Measurements from ENCODE around the gene NCOR1.
"Not testable (repeated sequence)": the region's sequence is repeated elsewhere in the genome, so short reads cannot be mapped to it uniquely, and the experiment has no call there.

NCOR1 gene

DNA sequence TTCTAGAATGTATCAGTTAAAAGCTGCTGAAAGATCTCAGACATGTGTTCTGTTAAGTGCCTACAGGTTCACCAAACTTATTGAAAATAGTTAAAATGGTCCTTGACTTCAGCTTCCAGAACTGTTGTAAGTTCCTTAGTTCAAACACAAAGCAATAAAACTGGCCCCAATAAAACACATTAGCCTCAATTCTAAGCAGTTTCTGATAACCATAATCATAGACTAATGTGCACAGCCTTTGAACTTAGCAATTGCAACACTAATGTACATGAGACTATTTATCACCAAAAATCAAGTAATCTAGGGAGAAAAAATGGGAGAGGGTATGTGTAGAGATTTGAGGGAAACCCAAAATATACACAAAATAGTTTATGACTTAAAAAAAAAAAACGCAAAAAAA lies 17.1 kb upstream of the NCOR1 start:
- TF ChIP-seq CTCF (IDR thresholded peaks at IDR 0.05), result no peak
- Histone ChIP-seq H3K4me1 (ENCODE audit: control insufficient read depth in 1 of 2, insufficient read depth in 1 of 2, low read depth in 1 of 2, low read length in 1 of 2) (no peaks in the 10 kb centered on the region), H3K9me3 (no peaks in the 10 kb centered on the region), H3K27me3 (no peaks in the 10 kb centered on the region), H3K36me3 (no peaks in the 10 kb centered on the region), H3K27ac (no peak overlapping the region), H3K4me3 (ENCODE audit: low read depth in 1 of 2, low read length in 1 of 2) (no peak overlapping the region)

DNA sequence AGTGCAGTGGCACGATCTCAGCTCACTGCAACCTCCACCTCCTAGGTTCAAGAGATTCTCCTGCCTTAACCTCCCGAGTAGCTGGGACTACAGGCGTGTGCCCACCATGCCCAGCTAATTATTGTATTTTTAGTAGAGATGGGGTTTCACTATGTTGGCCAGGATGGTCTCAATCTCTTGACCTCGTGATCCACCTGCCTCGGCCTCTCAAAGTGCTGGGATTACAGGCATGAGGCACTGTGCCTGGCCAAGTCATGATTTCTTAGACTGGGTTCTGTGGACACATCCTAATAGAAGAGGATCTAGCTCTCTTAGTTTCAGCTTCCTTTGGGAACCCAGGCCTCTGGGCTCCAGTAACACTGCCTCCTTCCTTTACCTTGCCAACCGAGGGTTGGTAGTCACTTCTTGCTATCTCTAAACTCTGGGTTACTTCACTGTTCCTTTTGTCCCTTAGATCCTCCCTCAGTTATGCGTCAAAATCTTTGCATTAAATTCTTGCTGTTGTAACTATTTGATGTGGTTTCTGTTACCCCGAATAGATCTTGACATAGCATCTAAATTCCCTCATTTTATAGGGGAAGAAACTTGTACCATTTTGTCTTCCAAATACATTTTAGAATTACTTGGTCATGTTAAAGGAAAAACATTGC lies 14.7 kb upstream of the NCOR1 start:
- H3K4me3 ChIP-seq (ENCODE audit: low read depth in 1 of 2, low read length in 1 of 2); H3K9me3 ChIP-seq; H3K27ac ChIP-seq; H3K36me3 ChIP-seq; H3K4me1 ChIP-seq (ENCODE audit: control insufficient read depth in 1 of 2, insufficient read depth in 1 of 2, low read depth in 1 of 2, low read length in 1 of 2); H3K27me3 ChIP-seq: not testable (repeated sequence)

- H3K4me1 ChIP-seq (ENCODE audit: control insufficient read depth in 1 of 2, insufficient read depth in 1 of 2, low read depth in 1 of 2, low read length in 1 of 2), result peaks cover 6 to 7% of the 10 kb centered on the region in 2 experiments
- no peak overlapping the region for H3K4me3 ChIP-seq (ENCODE audit: low read depth in 1 of 2, low read length in 1 of 2)
- no peak overlapping the region for H3K27ac ChIP-seq
- TF ChIP-seq CTCF (IDR thresholded peaks at IDR 0.05), result no peak
- no peaks in the 10 kb centered on the region for H3K36me3 ChIP-seq
- H3K9me3 ChIP-seq, result no peaks in the 10 kb centered on the region
- no peaks in the 10 kb centered on the region for H3K27me3 ChIP-seq
These were observed 7.1 kb upstream of the NCOR1 start for GRCh38 chr17:16222406-16222805.

DNA sequence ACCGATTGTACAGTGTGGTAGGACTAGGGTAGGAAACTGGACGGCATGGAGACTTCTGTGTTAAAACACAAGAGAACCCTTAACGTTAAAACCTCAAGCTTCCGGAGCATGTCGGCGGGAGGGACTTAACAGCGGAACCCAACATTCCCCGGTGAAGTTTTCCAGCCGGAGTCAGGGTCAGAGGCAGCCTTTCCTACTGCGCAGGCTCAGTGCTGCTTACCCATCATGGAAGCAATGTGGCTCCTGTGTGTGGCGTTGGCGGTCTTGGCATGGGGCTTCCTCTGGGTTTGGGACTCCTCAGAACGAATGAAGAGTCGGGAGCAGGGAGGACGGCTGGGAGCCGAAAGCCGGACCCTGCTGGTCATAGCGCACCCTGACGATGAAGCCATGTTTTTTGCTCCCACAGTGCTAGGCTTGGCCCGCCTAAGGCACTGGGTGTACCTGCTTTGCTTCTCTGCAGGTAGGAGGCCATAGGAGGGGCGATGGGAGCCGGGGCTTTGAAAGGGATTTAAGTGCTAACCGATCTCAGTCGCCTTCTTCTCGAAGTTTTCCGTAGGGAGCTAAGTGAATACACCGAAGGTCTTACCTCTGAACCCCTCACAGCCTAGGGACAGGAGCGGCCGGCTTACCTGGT lies 1.8 kb upstream of the NCOR1 start, which contains the start of gene PIGL:
Gene PIGL (plus strand): TSS at position 209 of the 634 bp plus-strand sequence. CDS start 17 bp downstream, at position 226.
- peak within 1 kb of the TSS; percentile 90 for H3K27ac ChIP-seq
- H3K4me1 ChIP-seq (ENCODE audit: control insufficient read depth in 1 of 2, insufficient read depth in 1 of 2, low read depth in 1 of 2, low read length in 1 of 2), result peaks cover 49 to 53% of the 10 kb centered on the region in 2 experiments
- peak within 1 kb of the TSS; percentile 77 to 95 for H3K4me3 ChIP-seq (ENCODE audit: low read depth in 1 of 2, low read length in 1 of 2)
- TF ChIP-seq CTCF (IDR thresholded peaks at IDR 0.05), result no peak
- H3K36me3 ChIP-seq, result no peaks in the 10 kb centered on the region
- no peaks in the 10 kb centered on the region for H3K9me3 ChIP-seq
- H3K27me3 ChIP-seq, result no peaks in the 10 kb centered on the region

DNA sequence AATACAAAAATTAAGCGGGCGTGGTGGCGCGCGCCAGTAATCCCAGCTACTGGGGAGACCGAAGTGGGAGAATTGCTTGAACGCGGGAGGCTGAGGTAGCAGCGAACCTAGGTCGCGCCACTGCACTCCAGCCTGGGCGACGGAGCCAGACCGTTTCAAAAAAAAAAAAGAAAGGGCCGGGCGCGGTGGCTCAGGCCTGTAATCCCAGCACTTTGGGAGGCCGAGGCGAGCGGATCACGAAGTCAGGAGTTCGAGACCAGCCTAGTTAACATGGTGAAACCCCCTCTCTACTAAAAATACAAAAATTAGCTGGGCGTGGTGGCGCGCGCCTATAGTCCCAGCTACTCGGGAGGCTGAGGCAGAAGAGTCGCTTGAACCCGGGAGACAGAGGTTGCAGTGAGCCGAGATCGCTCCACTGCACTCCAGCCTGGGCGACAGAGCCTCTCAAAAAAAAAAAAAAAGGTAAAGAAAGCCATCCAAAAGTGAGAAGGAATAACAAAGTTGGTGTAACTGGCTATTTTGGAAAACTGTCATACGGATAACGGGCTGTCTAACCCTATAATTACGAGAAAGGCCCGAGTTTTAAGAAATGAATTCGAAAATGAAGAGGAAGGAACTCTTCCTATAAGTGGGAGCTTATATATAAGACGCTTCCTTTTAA lies 1.1 kb upstream of the NCOR1 start:
- H3K36me3 ChIP-seq, H3K27me3 ChIP-seq, H3K9me3 ChIP-seq: not testable (repeated sequence)
- H3K4me3 ChIP-seq (ENCODE audit: low read depth in 1 of 2, low read length in 1 of 2), result peak overlapping the region; percentile 77 to 95
- H3K4me1 ChIP-seq (ENCODE audit: control insufficient read depth in 1 of 2, insufficient read depth in 1 of 2, low read depth in 1 of 2, low read length in 1 of 2), result peaks cover 49 to 53% of the 10 kb centered on the region in 2 experiments
- H3K27ac ChIP-seq, result peak overlapping the region; percentile 90

GRCh38 chr17:16215965-16216316 lies 607 bp upstream of the NCOR1 start:
- Histone ChIP-seq H3K9me3 (no peaks in the 10 kb centered on the region), H3K4me3 (ENCODE audit: low read depth in 1 of 2, low read length in 1 of 2) (peak overlapping the region; percentile 77 to 95), H3K4me1 (ENCODE audit: control insufficient read depth in 1 of 2, insufficient read depth in 1 of 2, low read depth in 1 of 2, low read length in 1 of 2) (peaks cover 49 to 53% of the 10 kb centered on the region in 2 experiments), H3K27me3 (no peaks in the 10 kb centered on the region), H3K27ac (peak overlapping the region; percentile 90), H3K36me3 (no peaks in the 10 kb centered on the region)
- no peak for TF ChIP-seq CTCF (IDR thresholded peaks at IDR 0.05)
